GM21529 (cell line): Measurements from ENCODE around the gene PBX3.

Experiments
- ATAC-seq: cut with Tn5 transposase; IDR thresholded peaks from one replicate; pipeline ENCODE4 v1.9.1; 2021; ENCODE audit not compliant: unreplicated experiment

PBX3 gene

DNA sequence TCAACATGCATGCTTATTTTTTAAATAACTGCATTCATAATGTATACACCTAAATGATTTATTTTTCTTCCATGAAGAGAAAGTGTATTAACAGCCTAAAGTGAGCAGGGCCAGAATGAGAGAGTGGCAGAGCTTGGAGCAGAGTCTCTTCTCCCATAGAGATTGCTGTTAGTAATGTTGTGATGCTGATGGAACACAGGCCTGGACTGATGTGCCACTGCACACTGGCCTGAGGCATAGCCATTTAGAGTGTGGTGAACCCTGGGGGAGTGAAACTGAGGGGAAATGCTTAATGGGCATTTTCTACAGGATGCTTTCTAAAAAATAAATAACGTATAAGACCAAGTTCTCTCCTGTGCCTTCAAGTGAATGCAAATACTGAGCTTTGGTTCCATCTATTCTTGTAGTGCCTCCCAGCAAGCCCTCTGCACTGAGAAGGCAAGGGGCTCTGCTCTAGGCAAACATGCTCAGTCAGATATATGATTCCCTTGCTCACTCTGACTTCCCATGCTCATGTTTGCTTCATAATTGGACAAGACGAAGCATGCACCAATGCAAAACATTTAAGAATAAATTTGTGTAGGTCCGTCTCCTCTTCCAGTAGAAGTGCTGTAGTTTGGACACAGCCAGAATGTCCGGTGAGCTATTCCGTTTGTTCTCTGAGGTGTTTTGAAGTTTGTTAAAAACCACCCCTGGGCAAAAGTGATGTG is 185.7 kb downstream of the PBX3 start:
- ATAC-seq: no peak

DNA sequence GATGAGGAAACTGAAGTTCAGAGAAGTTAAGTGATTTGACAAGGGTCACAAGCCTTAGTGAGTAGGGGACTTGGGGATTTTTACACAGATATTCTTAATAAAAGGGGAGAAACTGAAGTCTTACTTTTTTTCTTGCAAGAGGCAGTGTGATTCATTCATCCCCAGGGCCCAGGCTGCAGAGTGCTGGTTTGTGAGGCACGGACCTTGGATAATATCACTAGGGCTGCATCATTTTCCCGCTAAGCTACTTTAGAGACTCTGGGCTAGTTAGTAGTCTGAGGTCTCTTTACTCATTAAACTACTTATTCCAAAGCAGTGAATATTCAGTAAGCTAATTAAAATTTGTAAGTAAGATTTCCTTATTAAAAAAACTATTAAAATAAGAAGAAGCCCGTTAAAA is 195.0 kb downstream of the PBX3 start:
- no peak for ATAC-seq

DNA sequence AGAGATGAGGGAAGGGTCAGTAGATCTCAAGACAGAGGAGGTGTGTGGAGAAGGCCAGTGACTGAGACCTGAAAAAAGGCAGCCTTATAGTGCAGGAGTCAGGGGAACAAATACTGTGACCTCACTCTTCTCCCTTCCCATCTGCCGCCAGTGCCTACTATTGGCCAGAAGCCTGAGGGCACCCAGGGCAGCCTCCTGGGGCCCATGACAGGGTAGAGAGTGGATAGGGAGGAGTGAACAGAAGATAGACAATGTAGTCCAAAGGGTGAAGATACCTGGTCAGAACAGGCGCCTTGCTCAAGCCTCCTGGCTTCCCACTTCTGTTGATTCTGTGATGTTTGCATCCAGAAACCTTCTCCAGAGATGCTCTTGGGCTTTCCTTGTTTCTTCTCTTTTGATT is 196.7 kb downstream of the PBX3 start:
- ATAC-seq: no peak

DNA sequence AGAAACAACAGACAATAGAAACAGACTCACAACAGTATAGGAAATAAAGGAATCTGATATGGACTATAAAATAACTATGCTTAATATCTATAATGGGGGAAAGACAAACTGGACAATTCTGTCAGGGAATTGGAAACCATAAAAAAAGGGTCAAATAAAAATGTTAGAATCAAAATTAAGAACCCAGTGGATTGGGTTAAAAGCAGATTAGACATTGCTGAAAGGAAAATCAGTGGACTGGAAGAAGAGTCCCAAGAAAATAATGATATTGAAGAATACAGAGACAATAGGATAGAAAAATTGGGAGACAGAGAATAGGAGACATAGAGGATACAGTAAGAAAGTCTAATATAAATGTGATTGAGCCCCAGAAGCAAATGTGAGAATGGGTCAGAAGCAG is 199.2 kb downstream of the PBX3 start:
- no peak for ATAC-seq

- ATAC-seq: no peak
These were observed 201.9 kb downstream of the PBX3 start for GRCh38 chr9:125948887-125949596.

- no peak for ATAC-seq
These were observed 202.7 kb downstream of the PBX3 start for GRCh38 chr9:125949703-125950460.

- ATAC-seq: no peak
These were observed 203.8 kb downstream of the PBX3 start for GRCh38 chr9:125950880-125951471.

- no peak for ATAC-seq
These were observed 206.3 kb downstream of the PBX3 start for GRCh38 chr9:125953314-125954019.

GRCh38 chr9:125956102-125956501 is 208.9 kb downstream of the PBX3 start:
- no peak for ATAC-seq

GRCh38 chr9:125959315-125959714 is 212.1 kb downstream of the PBX3 start:
- no peak for ATAC-seq

DNA sequence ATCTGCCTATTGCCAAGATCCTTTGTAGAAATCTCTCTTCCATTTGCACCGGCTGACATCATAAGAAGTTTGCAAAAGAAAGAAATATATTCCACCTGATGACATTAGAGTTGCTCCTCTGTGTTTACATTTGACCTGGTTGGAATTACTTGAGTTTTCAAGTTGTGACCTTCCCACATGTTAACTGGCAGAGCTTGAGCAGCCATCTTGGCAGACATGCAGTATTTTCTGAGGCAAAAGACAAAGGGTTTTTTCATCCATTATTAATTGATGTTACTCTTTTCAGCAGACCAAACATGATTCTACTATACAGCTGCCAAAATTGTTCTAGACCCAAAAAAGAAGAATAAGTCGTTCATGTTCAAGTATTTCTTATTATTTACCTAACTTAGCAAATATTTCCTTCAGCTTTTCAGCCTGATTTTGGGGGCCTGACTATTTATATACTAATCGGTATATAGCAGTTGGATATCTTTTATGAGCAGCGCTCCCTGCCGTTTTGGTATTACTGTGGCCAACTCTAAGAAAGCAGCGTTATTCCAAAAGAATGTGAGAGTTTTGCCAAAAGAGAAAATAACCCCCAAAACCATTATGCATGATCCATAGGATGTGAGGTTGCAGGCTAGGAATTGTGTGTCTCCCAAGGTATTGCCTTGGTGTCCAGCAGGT is 212.9 kb downstream of the PBX3 start:
- no peak for ATAC-seq

DNA sequence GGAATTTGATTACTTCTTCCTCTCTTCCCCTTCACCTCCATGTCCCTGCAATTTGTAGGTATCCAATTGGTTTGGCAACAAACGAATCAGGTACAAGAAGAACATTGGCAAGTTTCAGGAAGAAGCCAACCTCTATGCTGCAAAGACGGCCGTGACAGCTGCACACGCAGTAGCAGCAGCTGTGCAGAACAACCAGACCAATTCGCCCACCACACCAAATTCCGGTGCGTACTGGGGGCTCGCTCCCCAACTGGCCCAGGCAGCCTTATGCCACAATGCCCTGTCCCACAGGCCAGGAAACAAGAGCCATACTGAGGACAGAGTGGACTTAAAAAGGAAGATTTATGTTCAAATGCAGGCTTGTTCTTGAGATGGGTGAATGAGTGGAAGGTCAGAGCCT is 213.5 kb downstream of the PBX3 start:
- ATAC-seq: no peak

GRCh38 chr9:125961072-125961471 is 213.9 kb downstream of the PBX3 start:
- no peak for ATAC-seq

DNA sequence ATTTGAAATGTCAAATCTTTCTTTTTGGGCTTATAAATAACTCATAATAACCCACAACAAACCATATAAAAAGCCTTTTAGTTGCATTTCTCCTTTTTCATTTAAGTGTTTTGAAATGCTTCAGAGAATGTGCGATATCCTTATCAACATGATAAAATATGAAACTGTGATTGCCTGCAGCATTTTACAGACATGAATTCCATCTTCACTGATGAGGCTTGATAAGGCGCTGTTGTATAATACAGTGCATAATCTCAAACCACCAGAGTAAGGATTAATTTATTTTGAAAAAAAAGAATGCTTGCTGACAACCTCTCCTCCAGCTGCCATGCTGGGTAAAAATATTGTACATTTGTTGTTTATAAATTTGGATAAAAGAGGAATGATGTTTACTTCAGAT is 216.8 kb downstream of the PBX3 start:
- ATAC-seq: no peak

DNA sequence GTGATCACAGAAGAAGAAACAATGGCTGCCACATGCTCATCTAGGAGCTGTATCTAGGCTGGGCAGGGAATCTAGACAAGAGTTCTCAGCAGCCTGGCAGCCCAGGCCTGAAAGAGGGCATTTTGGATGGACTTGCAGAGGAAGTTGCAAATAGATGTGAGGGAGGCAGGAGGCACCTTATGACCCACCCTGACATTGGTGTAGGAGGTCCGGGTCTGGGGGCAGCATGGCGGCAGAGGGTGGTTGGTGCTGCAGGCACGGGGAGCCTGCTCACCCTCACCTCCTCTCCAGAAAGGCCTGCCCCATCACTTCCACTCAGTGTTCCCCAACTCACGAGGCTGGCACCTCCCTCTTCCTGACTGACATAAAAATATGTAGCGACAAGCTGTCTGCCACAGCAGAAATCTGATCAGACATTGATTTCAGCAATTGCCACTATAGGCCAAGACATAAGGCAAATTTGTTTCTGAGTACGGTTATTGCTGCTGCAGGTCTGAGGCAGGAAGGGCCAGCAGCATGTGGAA is 217.6 kb downstream of the PBX3 start:
- ATAC-seq: no peak

- ATAC-seq: no peak
These were observed 218.3 kb downstream of the PBX3 start for GRCh38 chr9:125965477-125965876.

- no peak for ATAC-seq
These were observed 219.3 kb downstream of the PBX3 start for GRCh38 chr9:125966466-125966865.

DNA sequence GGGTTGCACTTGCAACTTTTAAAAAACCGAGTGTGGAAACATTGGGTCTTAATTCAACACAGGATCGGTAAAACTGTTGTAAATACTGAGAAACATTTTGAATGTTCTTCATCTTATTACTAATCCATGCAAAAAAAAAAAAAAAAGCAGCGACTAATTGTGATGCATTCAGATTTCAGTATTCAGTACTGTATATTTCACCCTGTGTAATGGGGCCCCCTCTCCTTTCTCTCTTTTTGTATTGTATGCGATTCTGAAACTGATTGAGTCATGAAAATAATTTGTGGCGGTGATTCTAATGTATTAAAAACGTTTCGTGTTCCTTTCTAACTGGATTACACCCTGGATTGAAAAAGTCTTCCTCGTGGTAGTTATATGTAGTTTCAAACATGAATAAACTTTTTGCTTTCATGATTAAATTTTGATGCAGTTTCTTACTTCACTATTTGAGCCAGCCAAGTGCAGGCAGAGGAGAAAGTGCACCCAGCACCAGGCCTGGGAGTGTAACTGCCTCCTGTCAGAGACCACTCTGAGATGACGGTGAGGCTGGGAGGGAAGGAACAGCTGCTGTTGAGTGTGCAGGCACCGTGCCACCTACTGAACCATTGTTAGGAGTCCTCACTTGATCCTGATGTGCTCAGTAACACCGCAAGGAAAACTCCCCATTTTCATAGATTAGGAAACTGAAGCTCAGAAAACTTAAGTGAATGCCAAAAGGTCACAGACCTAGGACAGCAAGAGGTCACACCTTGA is 220.0 kb downstream of the PBX3 start:
- ATAC-seq: no peak

DNA sequence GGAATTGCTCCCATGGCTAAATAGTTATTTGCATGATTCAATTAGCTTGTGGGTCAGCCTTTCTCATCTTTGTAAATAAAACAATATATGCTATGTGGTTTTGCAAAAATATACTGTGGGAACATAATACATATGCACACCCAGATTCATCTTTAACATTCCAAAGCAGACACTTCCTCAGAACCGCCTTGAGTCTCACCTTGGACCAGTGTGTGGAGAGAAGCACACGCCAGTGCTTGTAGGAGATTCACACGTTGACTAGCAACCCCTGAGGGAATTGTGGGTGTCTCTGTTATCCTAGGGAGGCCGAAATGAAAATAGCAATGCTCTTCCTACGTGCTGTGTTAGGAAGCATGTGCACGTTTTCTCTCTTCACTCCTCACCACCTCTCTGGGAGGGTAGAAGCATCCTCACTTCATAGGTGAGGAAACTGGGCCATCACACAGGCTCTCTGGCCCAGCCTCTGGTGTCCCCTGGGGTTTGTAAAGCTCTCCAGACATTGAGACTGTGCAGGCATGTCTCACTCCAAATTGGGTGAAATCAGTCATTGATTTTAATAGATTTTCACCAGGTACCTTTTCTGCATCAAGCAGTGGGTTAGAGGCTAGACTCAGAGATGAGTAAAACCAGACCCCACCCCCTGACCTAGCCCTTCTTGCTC is 221.7 kb downstream of the PBX3 start:
- ATAC-seq: no peak
